ENCODE measurements around the gene HOXB3.

DNA sequence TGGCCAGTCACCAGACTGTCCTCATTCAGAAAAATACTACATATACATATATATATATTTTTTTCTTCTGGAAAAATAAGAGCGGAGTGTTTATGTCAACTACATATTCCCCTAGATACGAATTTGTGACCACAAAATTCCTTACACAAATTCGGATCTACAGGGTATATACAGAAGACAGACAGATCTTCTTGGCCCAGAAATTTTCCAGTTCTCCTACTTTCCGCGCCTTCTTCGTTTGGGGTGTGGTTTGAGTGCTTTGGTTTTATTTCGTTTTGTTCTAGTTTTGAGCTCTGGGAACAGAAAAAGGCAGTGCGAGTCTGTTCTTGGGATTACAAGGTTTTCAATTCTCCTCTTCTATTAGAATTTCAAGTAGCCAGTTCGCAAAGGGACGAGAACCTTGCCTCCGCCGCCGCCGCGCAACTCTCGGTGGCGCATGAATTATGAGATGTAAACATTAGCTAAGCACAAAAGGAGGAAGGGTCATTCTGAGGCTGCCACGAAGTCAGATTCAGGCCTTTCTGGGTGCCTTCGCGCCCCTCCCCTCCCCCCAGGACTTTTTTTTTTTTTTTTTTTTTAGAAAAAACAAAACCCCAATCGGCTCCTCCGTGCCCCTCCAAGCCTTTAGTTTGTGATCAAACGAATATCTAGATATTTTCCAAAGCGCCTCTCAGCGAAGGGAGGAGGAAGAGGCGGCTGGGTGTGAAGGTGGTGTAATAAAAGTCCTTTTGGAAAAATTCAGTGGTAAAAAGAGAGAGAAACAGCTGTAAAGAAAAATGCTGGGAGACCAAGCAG, 10.1 kb downstream of the HOXB3 start:
- TF ChIP-seq POLR2AphosphoS5 (IDR thresholded peaks at IDR 0.05) (peak in 1 of 2 donors; percentile 42), POLR2A (IDR thresholded peaks at IDR 0.05) (no peak)
- TF ChIP-seq, protein P1, sequence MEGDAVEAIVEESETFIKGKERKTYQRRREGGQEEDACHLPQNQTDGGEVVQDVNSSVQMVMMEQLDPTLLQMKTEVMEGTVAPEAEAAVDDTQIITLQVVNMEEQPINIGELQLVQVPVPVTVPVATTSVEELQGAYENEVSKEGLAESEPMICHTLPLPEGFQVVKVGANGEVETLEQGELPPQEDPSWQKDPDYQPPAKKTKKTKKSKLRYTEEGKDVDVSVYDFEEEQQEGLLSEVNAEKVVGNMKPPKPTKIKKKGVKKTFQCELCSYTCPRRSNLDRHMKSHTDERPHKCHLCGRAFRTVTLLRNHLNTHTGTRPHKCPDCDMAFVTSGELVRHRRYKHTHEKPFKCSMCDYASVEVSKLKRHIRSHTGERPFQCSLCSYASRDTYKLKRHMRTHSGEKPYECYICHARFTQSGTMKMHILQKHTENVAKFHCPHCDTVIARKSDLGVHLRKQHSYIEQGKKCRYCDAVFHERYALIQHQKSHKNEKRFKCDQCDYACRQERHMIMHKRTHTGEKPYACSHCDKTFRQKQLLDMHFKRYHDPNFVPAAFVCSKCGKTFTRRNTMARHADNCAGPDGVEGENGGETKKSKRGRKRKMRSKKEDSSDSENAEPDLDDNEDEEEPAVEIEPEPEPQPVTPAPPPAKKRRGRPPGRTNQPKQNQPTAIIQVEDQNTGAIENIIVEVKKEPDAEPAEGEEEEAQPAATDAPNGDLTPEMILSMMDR (IDR thresholded peaks at IDR 0.05): no peak

Data from upper lobe of left lung (tissue), 4 donors.